ENCODE data around the gene TWIST2.

Gene TWIST2

DNA sequence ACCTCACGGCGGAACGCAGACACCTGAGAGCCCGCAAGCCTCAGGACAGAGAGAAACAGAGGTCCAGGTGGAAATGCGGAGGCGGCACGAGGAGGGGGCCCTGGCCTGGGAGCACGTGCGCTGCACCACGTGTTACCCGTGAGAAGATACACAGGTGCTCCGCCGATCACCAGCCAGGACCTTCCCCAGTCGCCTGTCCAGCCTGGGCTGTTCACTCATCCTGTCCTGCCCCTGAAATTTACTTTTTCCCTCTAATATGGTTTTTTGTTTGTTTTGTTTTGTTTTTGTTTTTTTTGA, 44.3 kb downstream of the TWIST2 start:
- no peak for DNase-seq

DNA sequence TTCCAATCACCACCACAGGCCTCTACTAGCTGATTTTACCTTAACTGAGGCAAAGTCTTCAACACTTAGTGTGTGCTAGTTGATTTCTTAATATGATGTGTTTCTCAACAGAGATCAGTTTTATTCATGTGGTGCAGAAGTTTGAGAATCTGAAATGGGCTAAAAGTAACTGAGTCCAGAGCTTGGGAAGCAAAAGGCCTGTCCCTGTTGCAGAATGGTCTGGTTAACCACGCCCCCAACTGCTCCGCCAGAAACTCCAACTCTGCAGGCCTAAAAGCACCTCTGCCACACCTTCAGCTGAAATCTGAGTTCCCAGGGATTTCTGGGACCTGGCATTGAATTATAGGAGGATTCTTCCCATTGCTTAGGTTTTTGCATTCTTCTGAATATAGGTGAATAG, 44.9 kb downstream of the TWIST2 start:
- DNase-seq = no peak

DNA sequence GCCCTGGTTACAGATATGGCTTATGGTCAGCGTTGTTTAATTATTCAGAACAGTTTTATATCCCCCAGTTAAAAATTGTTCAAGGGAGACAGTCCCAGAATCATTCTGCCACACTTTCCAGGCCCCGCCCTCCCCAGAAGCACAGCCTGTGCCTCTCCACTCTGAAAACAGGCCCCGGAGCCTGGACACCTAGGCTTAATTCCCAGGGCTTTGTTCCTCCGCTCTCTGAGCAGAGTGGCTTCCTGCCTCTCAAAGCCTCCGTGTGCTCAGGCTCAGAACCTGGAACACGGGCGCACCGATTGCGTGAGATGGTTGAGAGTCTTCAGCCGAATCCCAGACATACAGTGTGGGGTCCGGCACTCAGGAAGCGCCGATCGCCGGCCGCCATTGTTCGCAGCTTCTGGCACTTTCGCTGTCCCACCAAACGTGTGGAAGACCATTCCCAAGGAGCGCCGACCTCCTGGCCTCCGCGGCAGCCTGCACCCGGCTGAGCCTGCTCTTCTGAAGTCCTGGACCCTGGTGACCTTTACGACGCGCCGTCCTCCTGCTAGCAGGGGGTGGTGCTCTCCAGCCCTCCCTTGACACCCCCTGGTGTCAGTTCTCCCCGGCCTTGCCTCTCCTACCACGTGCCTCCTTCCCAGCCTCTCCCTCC, 45.6 kb downstream of the TWIST2 start:
- DNase-seq = no peak

DNA sequence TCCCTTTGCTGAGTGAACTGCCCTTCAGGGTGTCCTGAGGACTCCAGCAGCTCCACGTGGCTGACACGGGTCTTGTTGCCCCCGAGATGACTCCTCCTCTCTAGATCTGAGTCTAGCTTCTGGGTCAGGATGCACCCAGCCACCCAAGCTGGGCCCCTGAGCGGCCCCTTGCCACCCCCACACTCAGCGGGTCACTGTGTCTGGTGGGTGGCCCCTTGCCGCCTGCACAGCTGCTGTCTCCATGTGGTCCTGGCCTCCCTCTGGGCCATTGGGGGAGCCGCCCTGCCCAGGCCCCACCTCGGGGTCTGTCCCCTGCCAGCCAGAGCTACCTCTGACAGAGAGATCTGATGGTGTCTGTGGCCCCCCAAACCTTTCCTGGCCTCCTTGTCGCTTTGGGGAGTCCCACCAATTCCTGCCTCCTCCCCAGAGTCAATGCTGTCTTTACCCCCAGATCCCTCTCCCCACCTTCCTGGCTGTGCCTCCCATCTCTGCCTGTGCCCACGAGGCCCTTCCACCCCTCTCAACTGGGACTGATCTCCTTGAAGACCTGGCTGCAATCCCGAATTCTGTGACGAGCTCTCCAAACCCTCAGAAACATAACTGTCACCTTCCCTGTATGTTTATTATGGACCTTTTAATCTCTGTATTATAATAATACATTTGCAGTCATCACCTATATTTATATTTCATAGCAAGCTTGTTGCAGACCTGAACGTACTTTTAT, 46.5 kb downstream of the TWIST2 start:
- no peak for DNase-seq

DNA sequence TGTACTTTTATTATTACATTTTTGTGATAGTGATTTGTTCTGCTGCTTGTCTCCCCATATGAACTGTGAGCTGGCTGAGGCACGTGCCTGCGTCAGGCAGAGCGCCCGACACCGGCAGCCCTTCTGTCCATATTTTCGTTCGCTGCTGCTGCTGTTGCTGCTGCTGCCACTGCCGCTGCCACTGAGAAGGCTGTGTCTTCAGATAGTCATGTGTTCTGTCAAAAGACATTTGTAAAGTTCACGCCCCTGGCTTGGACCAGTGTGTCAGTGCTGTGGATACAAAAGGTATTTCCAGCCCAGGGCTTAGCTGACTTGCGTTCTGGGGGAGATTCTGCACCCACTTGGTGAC, 47.0 kb downstream of the TWIST2 start:
- DNase-seq = no peak

DNA sequence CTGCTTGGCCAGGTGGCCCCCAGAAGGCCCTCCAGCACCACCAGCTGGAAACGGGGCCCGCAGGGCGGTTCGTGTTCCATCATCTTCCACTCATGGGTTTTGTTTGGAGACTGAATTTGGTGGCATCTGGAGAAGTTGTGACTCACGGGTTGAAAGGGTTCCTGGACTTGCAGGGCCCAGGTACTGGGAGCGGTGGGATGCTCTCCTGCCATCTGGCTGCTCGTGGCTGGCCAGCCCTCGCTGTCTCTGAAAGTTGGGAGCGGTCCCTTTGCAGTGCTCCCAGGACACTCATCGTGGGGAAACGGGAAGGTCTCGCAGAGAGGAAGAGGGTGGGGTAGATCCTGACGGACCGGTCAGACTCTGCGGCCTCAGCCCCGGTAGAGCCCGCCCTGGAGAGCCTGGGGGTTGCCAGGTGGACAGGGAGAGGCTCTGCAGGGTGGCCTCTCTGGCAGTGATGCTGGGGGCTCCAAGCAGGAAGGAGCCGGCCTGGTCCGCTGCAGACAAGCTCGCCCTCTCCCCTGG, 47.5 kb downstream of the TWIST2 start:
- DNase-seq = no peak

DNA sequence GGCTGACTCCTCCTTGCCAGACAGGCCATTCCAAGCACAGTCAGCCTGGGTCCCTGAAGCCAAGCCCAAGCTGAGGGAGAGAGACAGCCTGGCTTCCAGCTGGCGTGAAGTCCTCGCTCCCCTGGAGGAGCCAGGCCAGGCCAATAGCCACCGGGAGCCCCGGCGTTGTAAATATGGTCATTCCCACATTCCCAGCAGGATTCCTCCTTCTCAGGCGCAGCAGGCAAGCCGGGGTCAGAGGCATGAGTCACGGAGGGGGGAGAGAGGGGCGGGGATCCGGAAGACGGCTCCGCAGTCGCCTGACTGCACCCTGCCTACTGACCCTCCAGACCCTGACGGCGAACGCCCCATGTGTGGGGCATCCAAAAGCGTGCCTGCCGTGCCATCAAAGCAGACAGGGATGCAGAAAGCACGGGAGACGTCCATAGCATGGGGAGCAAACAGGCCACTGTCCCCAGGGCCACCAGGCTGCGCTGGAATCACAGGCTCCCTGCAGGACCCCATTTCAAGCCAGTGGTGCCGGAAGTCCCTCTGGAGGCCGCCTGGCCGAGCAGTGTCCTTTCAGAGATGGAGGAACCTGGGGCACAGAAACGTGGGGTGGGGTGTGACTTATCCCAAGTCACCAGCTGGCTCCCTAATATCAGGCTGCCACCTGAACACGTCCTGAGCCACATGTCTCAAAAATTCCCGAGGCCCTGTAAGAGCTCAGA, 48.2 kb downstream of the TWIST2 start:
- DNase-seq = no peak

DNA sequence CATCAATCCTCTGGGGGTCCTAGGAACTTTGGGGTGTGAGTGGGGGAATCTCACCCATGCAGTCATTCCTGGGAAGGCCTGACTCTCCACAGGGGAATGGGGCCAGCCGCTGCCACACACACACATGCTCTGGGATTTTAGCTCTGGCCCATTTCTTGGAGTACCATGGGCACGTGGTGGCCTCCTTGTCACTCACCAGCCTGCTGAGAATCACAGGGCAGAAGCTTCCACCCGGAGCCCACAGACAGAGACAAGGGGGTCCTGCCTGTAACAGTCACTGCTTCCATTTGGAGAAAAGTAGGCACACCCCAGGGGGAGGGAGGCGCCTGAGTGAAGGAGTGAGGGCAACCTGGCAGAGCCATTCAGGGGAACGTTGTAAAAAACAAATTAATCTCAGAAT, 48.8 kb downstream of the TWIST2 start:
- DNase-seq = no peak

DNA sequence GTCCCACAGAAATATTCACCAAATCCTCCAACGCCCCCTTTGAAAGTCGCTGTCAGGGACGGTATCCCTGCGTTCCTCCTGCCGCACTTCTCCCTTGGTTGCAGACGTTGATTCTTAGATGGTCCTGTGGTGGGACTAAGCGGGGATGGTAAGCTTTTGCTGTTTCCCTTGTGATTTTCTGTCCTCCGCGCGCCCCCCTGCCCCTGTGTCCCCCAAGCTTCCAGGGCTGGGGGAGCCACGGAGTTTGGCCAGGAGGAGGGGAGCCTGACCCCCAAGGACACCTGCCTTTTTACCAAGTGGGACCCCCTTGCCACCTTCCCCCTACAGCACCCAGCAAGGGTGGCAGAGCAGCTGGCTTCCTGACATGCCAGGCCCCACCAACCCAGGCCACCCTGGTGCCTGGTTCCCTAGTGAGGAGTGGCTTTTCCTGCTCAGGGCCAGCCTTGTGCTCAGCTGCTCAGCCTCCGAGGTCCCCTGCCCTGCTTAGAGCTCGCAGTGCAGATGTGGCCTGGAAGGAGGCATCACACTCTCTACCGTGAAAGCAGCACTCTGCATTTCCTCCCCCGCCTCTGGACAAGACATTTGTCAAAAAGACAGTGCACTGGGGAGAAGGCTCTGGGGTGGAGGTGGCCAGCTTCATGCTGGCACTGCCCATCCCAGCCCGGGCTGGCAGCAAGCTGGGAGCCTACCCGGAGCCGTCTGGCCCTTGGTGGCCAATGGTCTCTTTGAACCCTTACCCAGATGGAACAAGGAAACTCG, 49.4 kb downstream of the TWIST2 start:
- no peak for DNase-seq

DNA sequence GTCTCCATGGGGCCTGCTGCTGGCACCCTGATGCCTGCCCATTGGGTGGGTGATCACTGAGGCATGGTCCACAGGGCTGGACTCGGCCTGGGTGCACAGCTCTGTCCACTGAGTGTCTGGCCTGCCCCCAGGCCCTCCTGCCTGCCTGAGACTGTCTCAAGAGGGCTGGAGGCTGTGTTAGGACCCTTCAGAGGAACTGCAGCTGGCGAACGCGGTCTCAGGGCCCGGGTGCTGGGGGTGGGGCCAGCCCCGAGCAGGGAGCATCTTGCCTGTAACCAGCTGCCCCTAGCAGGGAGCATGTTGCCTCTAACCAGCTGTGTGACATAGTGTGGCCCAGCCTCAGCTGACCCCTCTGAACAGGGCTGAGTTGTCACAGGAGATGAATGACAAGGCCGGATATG, 50.0 kb downstream of the TWIST2 start:
- DNase-seq = no peak

DNA sequence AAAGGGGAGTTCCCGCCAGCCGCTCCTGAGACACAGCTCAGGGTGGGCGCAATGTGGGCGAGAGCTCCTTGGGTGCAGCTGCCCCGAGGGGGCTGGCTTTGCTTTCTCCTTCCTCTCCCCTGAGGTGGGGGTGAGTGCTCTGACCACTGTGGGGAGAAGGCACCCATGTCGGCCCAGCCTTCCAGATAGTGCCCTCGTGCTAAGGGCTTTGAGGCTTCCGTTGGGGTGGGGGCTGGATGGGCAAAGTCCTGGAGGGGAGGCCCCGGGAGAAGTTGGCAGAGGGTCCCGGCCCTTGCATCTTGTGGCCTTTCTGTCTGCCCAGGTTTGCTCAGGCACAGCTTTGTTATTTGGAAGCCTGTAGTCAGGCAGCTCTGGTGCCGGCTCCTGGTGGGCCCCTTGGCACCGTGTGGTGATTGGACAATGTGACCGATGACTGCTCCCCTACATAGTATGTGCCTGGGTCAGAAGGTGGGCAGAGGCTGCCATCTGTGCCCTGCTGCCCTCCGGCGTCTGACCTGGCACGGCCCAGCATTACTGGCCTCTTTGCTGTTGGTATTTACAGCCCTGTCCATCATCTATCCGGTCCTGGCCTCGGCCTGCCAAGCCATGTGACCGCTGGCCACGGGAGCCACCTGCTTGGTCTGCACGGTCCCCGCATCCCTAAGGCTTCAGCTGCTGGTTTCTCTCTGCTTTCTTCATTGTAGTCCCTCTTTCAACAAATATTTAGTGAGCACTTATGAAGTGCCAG, 50.8 kb downstream of the TWIST2 start:
- no peak for DNase-seq

DNA sequence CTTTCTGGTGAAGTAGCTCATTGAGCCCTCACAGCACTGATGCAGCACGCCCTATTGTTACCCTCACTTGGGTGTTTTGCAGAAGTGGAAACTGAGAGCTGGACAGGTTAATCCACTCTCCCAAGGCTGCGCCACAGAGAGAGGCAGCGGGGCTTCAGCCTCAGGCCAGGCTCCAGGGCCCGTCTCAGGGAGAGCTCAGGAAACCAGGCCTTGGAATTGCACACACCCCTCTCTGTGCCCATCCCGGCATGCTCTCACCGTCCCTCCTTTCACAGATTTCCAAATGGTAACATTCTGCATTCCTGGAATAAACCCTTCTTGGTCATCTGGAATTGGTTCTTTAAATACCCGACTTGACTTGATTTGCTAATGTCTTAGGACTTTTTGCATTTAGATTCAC, 51.5 kb downstream of the TWIST2 start:
- no peak for DNase-seq

DNA sequence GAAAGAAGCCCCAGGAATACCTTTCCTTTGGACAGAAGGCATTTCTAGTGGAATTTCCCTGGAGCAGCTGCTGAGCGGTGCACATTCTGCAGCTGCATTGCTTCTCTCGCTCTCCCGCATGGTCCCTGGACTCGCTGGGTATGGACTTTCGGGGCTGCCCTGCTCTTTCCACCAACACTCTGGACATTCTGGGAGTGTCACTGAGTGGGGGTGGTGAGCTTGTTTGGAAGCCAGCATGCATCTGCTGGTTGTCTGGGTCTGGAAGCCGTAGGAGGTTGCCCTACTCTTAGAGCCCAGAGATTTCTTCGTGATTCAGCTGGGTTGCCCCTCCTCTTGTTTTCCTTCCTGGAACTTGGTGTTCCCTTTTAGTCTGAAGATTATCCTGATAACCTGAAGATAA, 52.6 kb downstream of the TWIST2 start:
- DNase-seq = no peak

DNA sequence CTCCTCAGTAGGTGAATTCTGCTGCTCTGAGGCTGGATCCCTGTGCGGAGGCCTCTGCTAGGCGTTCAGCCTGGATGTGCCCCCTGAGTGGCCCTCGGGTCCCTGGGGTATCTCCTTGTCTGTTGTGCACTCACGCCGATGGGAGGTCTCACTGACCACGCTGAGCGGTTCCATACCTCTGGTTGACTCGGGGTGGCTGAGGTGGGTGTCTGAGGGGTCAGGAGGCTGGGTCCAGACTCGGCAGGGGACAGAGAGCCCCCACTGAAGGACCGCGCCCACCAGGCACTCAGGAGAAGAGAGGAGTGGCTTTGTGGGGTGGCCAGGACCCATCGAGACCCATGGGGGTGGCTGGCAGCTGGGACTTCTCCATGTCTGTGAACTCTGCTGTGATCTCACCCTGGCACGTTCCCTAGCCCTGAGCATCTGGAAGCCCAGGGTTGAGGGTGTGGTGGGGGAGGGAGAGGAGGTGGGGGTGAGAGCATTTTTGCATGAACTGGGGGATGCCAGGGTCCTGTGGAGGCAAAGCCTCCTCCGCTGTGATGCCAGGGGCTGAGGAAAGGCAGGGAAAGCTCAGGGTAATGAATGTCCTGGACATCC, 53.7 kb downstream of the TWIST2 start:
- no peak for DNase-seq

DNA sequence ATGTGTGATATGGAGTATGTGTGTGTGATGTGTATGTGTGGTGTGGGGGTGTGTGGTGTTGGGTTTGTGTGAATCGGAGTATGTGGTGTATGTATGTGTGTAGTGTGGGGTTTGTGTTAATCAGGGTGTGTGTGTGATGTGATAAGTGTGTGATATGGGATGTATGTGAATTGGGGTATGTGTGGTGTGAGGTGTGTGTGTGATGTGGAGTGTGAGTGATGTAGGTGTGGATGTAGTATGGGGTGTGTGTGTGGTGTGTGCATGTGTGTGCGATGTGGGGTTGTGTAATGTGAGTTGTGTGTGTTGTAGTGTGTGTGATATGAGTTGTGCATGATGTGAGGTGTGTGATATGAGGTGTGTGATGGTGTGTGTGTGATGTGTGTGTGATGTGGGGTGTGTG, 54.4 kb downstream of the TWIST2 start:
- DNase-seq = no peak

DNA sequence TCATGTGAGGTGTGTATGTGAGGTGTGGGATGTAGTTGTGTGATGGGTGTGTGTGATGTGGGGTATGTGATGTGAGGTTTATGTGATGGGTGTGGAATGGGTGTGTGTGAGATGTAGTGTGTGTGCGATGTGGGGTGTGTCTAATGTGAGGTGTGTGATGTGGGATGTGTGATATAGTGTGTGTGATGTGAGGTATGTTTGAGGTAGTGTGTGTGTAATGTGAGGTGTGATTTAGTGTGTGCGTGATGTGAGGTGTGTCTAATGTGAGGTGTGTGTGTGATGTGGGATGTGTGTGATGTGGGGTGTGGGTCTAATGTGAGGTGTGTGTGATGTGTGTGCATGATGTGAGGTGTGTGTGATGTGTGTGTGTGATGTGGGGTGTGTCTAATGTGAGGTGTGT, 55.3 kb downstream of the TWIST2 start:
- DNase-seq = no peak

DNA sequence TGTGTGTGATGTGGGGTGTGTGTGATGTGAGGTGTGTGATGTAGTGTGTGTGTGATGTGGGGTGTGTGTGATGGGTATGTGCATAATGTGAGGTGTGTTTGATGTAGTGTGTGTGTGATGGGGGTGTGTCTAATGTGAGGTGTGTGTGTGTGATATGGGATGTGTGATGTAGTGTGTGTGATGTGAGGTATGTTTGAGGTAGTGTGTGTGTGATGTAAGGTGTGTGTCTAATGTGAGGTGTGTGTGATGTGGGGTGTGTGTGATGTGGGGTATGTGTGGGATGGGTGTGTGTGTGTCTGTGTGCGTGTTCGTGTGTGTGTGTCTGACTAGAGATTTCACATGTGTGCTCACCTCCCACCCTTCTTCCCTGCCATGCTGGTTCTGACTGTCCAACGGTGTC, 56.3 kb downstream of the TWIST2 start:
- DNase-seq = no peak

DNA sequence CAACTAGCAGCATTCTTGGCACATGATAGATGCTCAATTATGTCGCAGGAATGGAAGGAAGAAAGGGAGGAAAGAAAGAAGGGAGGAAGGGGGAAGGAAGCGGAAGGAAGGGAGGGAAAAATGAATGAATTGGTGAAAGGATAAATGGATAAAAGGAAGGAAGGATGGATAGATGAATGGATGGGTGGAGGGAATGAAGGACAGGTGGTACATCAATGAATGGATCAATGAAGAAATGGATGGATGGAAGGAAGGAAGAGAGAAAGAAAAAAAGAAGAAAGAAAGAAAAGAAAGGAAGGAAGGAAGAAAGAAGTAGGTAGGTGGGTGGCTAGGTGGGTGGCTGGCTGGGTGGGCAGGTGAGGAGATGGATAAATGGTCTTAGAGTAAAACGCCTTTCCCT, 56.8 kb downstream of the TWIST2 start:
- DNase-seq = no peak

DNA sequence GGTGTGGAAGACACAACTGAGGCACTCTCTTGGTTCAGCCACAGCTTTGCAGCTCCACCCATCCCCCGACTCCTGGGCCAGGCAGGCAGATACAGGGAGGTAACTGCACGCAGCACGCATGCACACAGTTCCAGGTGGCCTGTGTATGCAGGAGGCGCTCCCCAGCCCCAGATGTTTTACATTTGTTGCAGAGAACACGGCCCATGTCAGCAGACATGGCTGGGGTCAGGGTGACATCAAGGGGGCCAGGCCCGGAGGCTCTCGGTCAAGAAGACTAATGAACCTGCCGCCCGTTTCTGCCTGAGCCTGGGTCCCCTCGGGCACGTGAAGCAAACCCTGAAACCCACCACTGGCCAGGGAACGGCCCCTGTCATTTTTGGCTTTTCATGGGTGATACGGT, 57.3 kb downstream of the TWIST2 start:
- DNase-seq = no peak

DNA sequence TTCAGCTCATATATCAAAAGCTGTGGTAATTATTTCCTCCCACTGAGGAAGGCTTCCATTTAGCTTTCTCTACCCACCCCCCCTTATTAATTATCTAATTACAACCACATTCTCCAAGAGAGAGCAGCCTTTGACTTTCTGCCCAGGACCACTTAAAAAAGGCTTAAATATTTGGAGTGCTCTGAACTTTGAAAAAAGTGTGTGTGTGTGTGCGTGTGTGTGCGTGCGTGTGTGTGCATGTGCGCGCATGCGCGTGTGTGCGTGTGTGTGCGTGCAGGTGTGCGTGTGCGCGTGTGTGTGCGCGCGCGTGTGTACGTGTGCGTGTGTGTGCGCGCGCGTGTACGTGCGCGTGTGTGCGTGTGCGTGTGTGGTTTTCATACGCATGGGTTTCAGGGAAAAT, 57.8 kb downstream of the TWIST2 start:
- no peak for DNase-seq

DNA sequence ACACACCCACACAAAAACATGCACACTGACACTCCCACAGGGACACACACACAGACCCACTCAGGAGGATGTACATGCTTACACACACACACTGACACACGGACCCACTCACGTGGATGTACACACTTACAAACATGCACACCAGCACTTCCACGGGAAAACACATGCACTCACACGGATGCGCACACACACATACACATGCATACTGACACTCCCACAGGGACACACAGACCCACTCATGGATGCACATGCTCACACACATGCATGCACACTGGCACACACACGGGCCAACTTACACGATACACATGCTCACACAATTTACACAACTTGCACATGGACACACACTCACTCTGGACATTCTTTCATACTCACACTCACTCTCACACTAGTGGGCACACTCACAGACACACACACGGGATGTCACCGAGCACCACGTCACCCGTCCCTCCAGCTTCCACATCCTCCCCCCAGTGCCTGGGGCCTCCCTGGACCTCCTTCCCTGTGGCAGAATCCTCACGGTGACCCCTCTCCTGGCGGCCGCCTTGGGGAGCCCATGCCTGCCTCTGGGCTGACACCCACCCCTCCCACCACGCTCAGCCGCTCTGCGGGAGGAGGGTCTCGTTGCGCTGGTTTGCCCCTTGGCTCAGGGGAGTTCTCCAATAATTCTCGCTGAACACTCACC, 58.5 kb downstream of the TWIST2 start:
- DNase-seq = no peak

All from CD4-positive, alpha-beta T cell treated with Interleukin-6 for 4 hours (primary cell).